GM23338 (cell line): Measurements from ENCODE around the gene CCT5. TPM values are rescaled to one million over a fixed set of nuclear protein-coding genes. Genes with fewer than 3 reads are reported as not detected.
"Not testable (repeated sequence)": the region's sequence is repeated elsewhere in the genome, so short reads cannot be mapped to it uniquely, and the experiment has no call there.

Source experiments
- ATAC-seq: fragments of 200-7000 bp; cut with Tn5 transposase; 3 replicates; pipeline ENCODE4 v1.9.1; 2020
- DNase-seq: peaks from one replicate; pipeline ENCODE4 v3.0.0-alpha.2; 2015; ENCODE audit warnings: low spot score
- H2AFZ ChIP-seq: fragments of 200-600 bp; sonication (generic); 2 replicates; pipeline ENCODE4 v1.8.0; 2016; ENCODE audit warnings: antibody characterized with exemption, mild to moderate bottlenecking, moderate library complexity
- H3F3A ChIP-seq: fragments of 200-600 bp; sonication (generic); replicated peaks from 2 replicates; pipeline ENCODE4 v1.8.0; 2017; ENCODE audit warnings: antibody characterized with exemption, mixed run types, low read depth
- H3K27ac ChIP-seq: fragments of 200-600 bp; sonication (generic); 2 replicates; pipeline ENCODE4 v1.6.1; 2016; ENCODE audit warnings: low read depth
- H3K27me3 ChIP-seq: fragments of 200-600 bp; sonication (generic); 2 replicates; pipeline ENCODE4 v1.8.0; 2016; ENCODE audit warnings: mild to moderate bottlenecking, mixed run types, moderate library complexity; ENCODE audit not compliant: insufficient read depth
- H3K36me3 ChIP-seq: fragments of 200-600 bp; sonication (generic); 2 replicates; pipeline ENCODE4 v1.8.0; 2016; ENCODE audit warnings: mild to moderate bottlenecking; ENCODE audit not compliant: insufficient read depth
- H3K4me1 ChIP-seq: fragments of 200-600 bp; sonication (generic); 2 replicates; pipeline ENCODE4 v1.8.0; 2016; ENCODE audit warnings: mild to moderate bottlenecking, moderate library complexity; ENCODE audit not compliant: insufficient read depth
- H3K4me2 ChIP-seq: fragments of 200-600 bp; sonication (generic); 2 replicates; pipeline ENCODE4 v1.7.1; 2017; ENCODE audit warnings: mixed run types
- H3K4me3 ChIP-seq: fragments of 200-600 bp; sonication (generic); 2 replicates; pipeline ENCODE4 v1.6.1; 2016; ENCODE audit warnings: mixed run types
- H3K79me2 ChIP-seq: fragments of 200-600 bp; sonication (generic); replicated peaks from 2 replicates; pipeline ENCODE4 v1.8.0; 2017; ENCODE audit warnings: mild to moderate bottlenecking; ENCODE audit not compliant: insufficient read depth
- H3K9me2 ChIP-seq: fragments of 200-600 bp; sonication (generic); 2 replicates; pipeline ENCODE4 v1.8.0; 2017; ENCODE audit not compliant: insufficient read depth
- H4K20me1 ChIP-seq: fragments of 200-600 bp; sonication (generic); replicated peaks from 2 replicates; pipeline ENCODE4 v1.8.0; 2017; ENCODE audit warnings: mild to moderate bottlenecking; ENCODE audit not compliant: insufficient read depth
- H3K27ac Mint-ChIP-seq: 2 replicates; pipeline ENCODE4 v1.8.0; 2020; ENCODE audit warnings: inconsistent platforms, mild to moderate bottlenecking, moderate library complexity, mixed read lengths
- H3K27me3 Mint-ChIP-seq: 3 replicates; pipeline ENCODE4 v1.8.0; 2022; ENCODE audit warnings: low read depth, mild to moderate bottlenecking, moderate library complexity, mixed read lengths, inconsistent platforms; ENCODE audit not compliant: insufficient read depth, poor library complexity
- H3K36me3 Mint-ChIP-seq: 3 replicates; pipeline ENCODE4 v1.8.0; 2021; ENCODE audit warnings: low read depth, mild to moderate bottlenecking, inconsistent platforms, moderate library complexity, mixed read lengths
- H3K4me1 Mint-ChIP-seq: 3 replicates; pipeline ENCODE4 v1.8.0; 2020; ENCODE audit warnings: mild to moderate bottlenecking, inconsistent platforms, mixed read lengths
- H3K4me3 Mint-ChIP-seq: 3 replicates; pipeline ENCODE4 v1.8.0; 2021; ENCODE audit warnings: moderate library complexity, mild to moderate bottlenecking, inconsistent platforms, mixed read lengths
- H3K9me3 Mint-ChIP-seq: 3 replicates; pipeline ENCODE4 v1.8.0; 2020; ENCODE audit warnings: moderate library complexity, mild to moderate bottlenecking, inconsistent platforms, mixed read lengths
- CREB1 ChIP-seq: fragments of 250-450 bp; sonication (Bioruptor Pico); IDR thresholded peaks from 2 replicates; pipeline ENCODE4 v1.5.0; 2020; ENCODE audit warnings: low read depth, mild to moderate bottlenecking, moderate library complexity
- EZH2 ChIP-seq: fragments of 200-600 bp; sonication (generic); IDR thresholded peaks from one replicate; pipeline ENCODE4 v1.8.0; 2017; ENCODE audit warnings: antibody characterized with exemption, mild to moderate bottlenecking, low read depth; ENCODE audit not compliant: unreplicated experiment
- EZH2phosphoT487 ChIP-seq: fragments of 200-600 bp; sonication (generic); IDR thresholded peaks from one replicate; pipeline ENCODE4 v1.8.1; 2018; ENCODE audit warnings: antibody characterized with exemption; ENCODE audit not compliant: unreplicated experiment
- JUNB ChIP-seq: IDR thresholded peaks from one replicate; pipeline ENCODE4 v1.6.1; 2016; ENCODE audit warnings: antibody characterized with exemption; ENCODE audit not compliant: unreplicated experiment
- POLR2AphosphoS5 ChIP-seq: IDR thresholded peaks from 2 replicates; pipeline ENCODE4 v1.6.1; 2016; ENCODE audit warnings: antibody characterized with exemption, low read depth
- REST ChIP-seq: IDR thresholded peaks from one replicate; pipeline ENCODE4 v1.6.1; 2018; ENCODE audit warnings: antibody characterized with exemption; ENCODE audit not compliant: unreplicated experiment
- ZNF331 ChIP-seq: fragments of 250-450 bp; sonication (Bioruptor Pico); IDR thresholded peaks from 2 replicates; pipeline ENCODE4 v1.5.0; 2020; ENCODE audit warnings: low read depth, mild to moderate bottlenecking, moderate library complexity
- polyA plus RNA-seq: library from polyadenylated mRNA; unstranded; fragments of >200 nt; fragmentation: Nextera tagmentation; extraction: Ambion mirVana; gene quantifications from 2 replicates; pipeline ENCODE4 v1.2.1, GENCODE V29; 2016
- total RNA-seq: library from RNA; depleted of rRNA; stranded (reverse); fragments of >200 nt; shearing (Covaris generic); gene quantifications from 2 replicates; pipeline ENCODE4 v1.2.3, GENCODE V29; 2014
- TF ChIP-seq, protein P1 (sequence below), 2 experiments: fragments of 200-600 bp in 1 of 2; sonication (generic) in 1 of 2; conservative IDR thresholded peaks; 2 replicates each; pipeline versions ENCODE4 v1.5.1 to v1.6.1; 2016 to 2017; ENCODE audit warnings: antibody characterized with exemption in 2 of 2, low read depth in 2 of 2, mild to moderate bottlenecking in 2 of 2, moderate library complexity in 1 of 2

CCT5 gene
- total and polyA plus RNA-seq, 2 experiments from 2014 or later, result 576 to 661 TPM

- H4K20me1 ChIP-seq, result no peaks in the 10 kb centered on the region
- no peak overlapping the region for H3K27ac ChIP-seq
- no peaks in the 10 kb centered on the region; the same call in 1 of the 3 replicates for H3K36me3 Mint-ChIP-seq
- no peak for TF ChIP-seq EZH2
- TF ChIP-seq REST, result no peak
- TF ChIP-seq JUNB, result no peak
- TF ChIP-seq EZH2phosphoT487, result no peak
- TF ChIP-seq POLR2AphosphoS5, result no peak
- no peak for TF ChIP-seq ZNF331
- no peaks in the 10 kb centered on the region for H3F3A ChIP-seq
- H2AFZ ChIP-seq, result no peak overlapping the region
- peaks cover 14% of the 10 kb centered on the region for H3K4me1 Mint-ChIP-seq
- no peak overlapping the region for H3K4me3 Mint-ChIP-seq
- DNase-seq (no peak), ATAC-seq (no peak)
- H3K36me3 ChIP-seq, result no peaks in the 10 kb centered on the region
- H3K27ac Mint-ChIP-seq, result no peak overlapping the region
- H3K27me3 ChIP-seq, result no peaks in the 10 kb centered on the region
- no peak overlapping the region for H3K4me3 ChIP-seq
- H3K9me2 ChIP-seq, result no peaks in the 10 kb centered on the region
- H3K9me3 Mint-ChIP-seq, result no peaks in the 10 kb centered on the region; the same call in 2 of the 3 replicates
- H3K4me1 ChIP-seq, result peaks cover 17% of the 10 kb centered on the region
- peaks cover 6% of the 10 kb centered on the region for H3K27me3 Mint-ChIP-seq
- no peak overlapping the region for H3K4me2 ChIP-seq
- no peaks in the 10 kb centered on the region for H3K79me2 ChIP-seq
These were observed 30.0 kb downstream of the CCT5 start for GRCh38 chr5:10279925-10280720.

GRCh38 chr5:10283927-10284635 is 34.0 kb downstream of the CCT5 start:
- Histone ChIP-seq H3K4me2 (no peak overlapping the region), H3K4me3 (no peak overlapping the region), H3K79me2 (no peaks in the 10 kb centered on the region), H4K20me1 (no peaks in the 10 kb centered on the region), H3F3A (no peaks in the 10 kb centered on the region), H3K4me1 (no peaks in the 10 kb centered on the region), H3K9me2 (no peaks in the 10 kb centered on the region), H2AFZ (0 out of 2 replicates have a peak overlapping the region, but pooled peaks have one; percentile 19), H3K27ac (no peak overlapping the region), H3K36me3 (no peaks in the 10 kb centered on the region), H3K27me3 (no peaks in the 10 kb centered on the region)
- DNase-seq (peak; percentile 90), ATAC-seq (peak; percentile 98)
- no peak overlapping the region for H3K4me3 Mint-ChIP-seq
- peaks cover 2% of the 10 kb centered on the region for H3K27me3 Mint-ChIP-seq
- no peaks in the 10 kb centered on the region; the same call in 2 of the 3 replicates for H3K4me1 Mint-ChIP-seq
- H3K36me3 Mint-ChIP-seq, result peaks cover 19% of the 10 kb centered on the region
- TF ChIP-seq, protein P1, sequence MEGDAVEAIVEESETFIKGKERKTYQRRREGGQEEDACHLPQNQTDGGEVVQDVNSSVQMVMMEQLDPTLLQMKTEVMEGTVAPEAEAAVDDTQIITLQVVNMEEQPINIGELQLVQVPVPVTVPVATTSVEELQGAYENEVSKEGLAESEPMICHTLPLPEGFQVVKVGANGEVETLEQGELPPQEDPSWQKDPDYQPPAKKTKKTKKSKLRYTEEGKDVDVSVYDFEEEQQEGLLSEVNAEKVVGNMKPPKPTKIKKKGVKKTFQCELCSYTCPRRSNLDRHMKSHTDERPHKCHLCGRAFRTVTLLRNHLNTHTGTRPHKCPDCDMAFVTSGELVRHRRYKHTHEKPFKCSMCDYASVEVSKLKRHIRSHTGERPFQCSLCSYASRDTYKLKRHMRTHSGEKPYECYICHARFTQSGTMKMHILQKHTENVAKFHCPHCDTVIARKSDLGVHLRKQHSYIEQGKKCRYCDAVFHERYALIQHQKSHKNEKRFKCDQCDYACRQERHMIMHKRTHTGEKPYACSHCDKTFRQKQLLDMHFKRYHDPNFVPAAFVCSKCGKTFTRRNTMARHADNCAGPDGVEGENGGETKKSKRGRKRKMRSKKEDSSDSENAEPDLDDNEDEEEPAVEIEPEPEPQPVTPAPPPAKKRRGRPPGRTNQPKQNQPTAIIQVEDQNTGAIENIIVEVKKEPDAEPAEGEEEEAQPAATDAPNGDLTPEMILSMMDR (conservative IDR thresholded peaks at IDR 0.05; ENCODE audit: low read depth in 2 of 2), result peak; percentile 93 to 94
- TF ChIP-seq CREB1 (CRISPR knock-in tag) (0 out of 2 replicates have a peak, but pooled peaks have one; percentile 20), REST (no peak)
- no peak overlapping the region for H3K27ac Mint-ChIP-seq
- H3K9me3 Mint-ChIP-seq, result no peaks in the 10 kb centered on the region; the same call in 2 of the 3 replicates

- H3K79me2 ChIP-seq, H3K4me2 ChIP-seq, DNase-seq, H3F3A ChIP-seq, H3K27ac ChIP-seq, H3K9me2 ChIP-seq, H3K27ac Mint-ChIP-seq, H3K27me3 ChIP-seq, H3K4me1 Mint-ChIP-seq, H3K4me3 Mint-ChIP-seq, H2AFZ ChIP-seq, H3K4me3 ChIP-seq, H3K9me3 Mint-ChIP-seq, H3K27me3 Mint-ChIP-seq, H4K20me1 ChIP-seq, ATAC-seq, H3K4me1 ChIP-seq, H3K36me3 ChIP-seq: not testable (repeated sequence)
- peaks cover 19% of the 10 kb centered on the region for H3K36me3 Mint-ChIP-seq
These were observed 35.3 kb downstream of the CCT5 start for GRCh38 chr5:10285362-10285761.
